Endometrium (tissue), 2 donors: Measurements from ENCODE around the gene SEC63.
"Not testable (repeated sequence)": the region's sequence is repeated elsewhere in the genome, so short reads cannot be mapped to it uniquely, and the experiment has no call there.

Experiments used
- FAIRE-seq: peaks from 2 replicates; lab custom pipeline; 2012; peaks lifted over from hg19 to GRCh38; lab: Jason Lieb, UNC
- donor health status: control.
- donor health status: control.

Gene SEC63

GRCh38 chr6:107973594-107973993, 15.6 kb upstream of the SEC63 start:
- no peak for FAIRE-seq

- no peak for FAIRE-seq
Observed at GRCh38 chr6:107972413-107973096, 14.5 kb upstream of the SEC63 start.

GRCh38 chr6:107971181-107971580, 13.2 kb upstream of the SEC63 start:
- FAIRE-seq, result no peak

GRCh38 chr6:107970255-107970654, 12.2 kb upstream of the SEC63 start:
- FAIRE-seq, result no peak

- no peak for FAIRE-seq
Observed at GRCh38 chr6:107968081-107968480, 10.1 kb upstream of the SEC63 start.

GRCh38 chr6:107965746-107966145, 7.7 kb upstream of the SEC63 start:
- FAIRE-seq, result no peak

GRCh38 chr6:107962723-107963122, 4.7 kb upstream of the SEC63 start:
- FAIRE-seq, result no peak

- no peak for FAIRE-seq
Observed at GRCh38 chr6:107959392-107959791, 1.4 kb upstream of the SEC63 start.

GRCh38 chr6:107958689-107959362, 818 bp upstream of the SEC63 start:
- FAIRE-seq, result not testable (repeated sequence)

- FAIRE-seq, result no peak
Observed at GRCh38 chr6:107957308-107957908, 600 bp downstream of the SEC63 start.

- FAIRE-seq, result no peak
Observed at GRCh38 chr6:107956586-107957307, 1.3 kb downstream of the SEC63 start.

GRCh38 chr6:107956181-107956580, 1.8 kb downstream of the SEC63 start:
- FAIRE-seq, result no peak

- FAIRE-seq, result not testable (repeated sequence)
Observed at GRCh38 chr6:107953858-107954414, 4.1 kb downstream of the SEC63 start.

- no peak for FAIRE-seq
Observed at GRCh38 chr6:107943626-107944439, 14.2 kb downstream of the SEC63 start.

GRCh38 chr6:107942142-107942541, 15.9 kb downstream of the SEC63 start:
- FAIRE-seq, result no peak

GRCh38 chr6:107941627-107942026, 16.4 kb downstream of the SEC63 start:
- no peak for FAIRE-seq

- no peak for FAIRE-seq
Observed at GRCh38 chr6:107941199-107941598, 16.8 kb downstream of the SEC63 start.

- not testable (repeated sequence) for FAIRE-seq
Observed at GRCh38 chr6:107936910-107937292, 21.1 kb downstream of the SEC63 start.

- FAIRE-seq, result no peak
Observed at GRCh38 chr6:107936162-107936909, 21.7 kb downstream of the SEC63 start.

GRCh38 chr6:107934229-107934628, 23.8 kb downstream of the SEC63 start:
- not testable (repeated sequence) for FAIRE-seq

GRCh38 chr6:107932580-107932979, 25.4 kb downstream of the SEC63 start:
- FAIRE-seq, result no peak
